DMS 273 (cell line): Measurements from ENCODE around the gene FNTB.
A peak's percentile ranks its signal among the peaks of the same experiment; 100 is the strongest.

Source experiments
- DNase-seq: peaks from one replicate; lab custom pipeline; 2025; ENCODE audit not compliant: unreplicated experiment; lab: John Stamatoyannopoulos, UW

FNTB gene

GRCh38 chr14:65044596-65044959 is 57.9 kb downstream of the FNTB start:
- no peak for DNase-seq

- no peak for DNase-seq
Measured at GRCh38 chr14:65045006-65045405, 58.3 kb downstream of the FNTB start.

- DNase-seq, result no peak
Measured at GRCh38 chr14:65045709-65046108, 59.0 kb downstream of the FNTB start.

GRCh38 chr14:65052832-65053231 is 66.1 kb downstream of the FNTB start:
- no peak for DNase-seq

- DNase-seq, result no peak
Measured at GRCh38 chr14:65053466-65053865, 66.8 kb downstream of the FNTB start.

GRCh38 chr14:65054471-65055085 is 67.9 kb downstream of the FNTB start:
- no peak for DNase-seq

GRCh38 chr14:65057695-65058094 is 71.0 kb downstream of the FNTB start:
- DNase-seq, result no peak

GRCh38 chr14:65062096-65063075 is 75.7 kb downstream of the FNTB start:
- DNase-seq, result peak; percentile 32

- DNase-seq, result no peak
Measured at GRCh38 chr14:65065719-65066118, 79.0 kb downstream of the FNTB start.

- peak; percentile 47 for DNase-seq
Measured at GRCh38 chr14:65069874-65070413, 83.2 kb downstream of the FNTB start.

- DNase-seq, result peak; percentile 97
Measured at GRCh38 chr14:65070471-65070976, 83.8 kb downstream of the FNTB start.

- peak; percentile 33 for DNase-seq
Measured at GRCh38 chr14:65071544-65071943, 84.8 kb downstream of the FNTB start.

- DNase-seq, result no peak
Measured at GRCh38 chr14:65072256-65072655, 85.6 kb downstream of the FNTB start.

GRCh38 chr14:65072937-65073336 is 86.2 kb downstream of the FNTB start:
- no peak for DNase-seq

- DNase-seq, result no peak
Measured at GRCh38 chr14:65073605-65074201, 87.0 kb downstream of the FNTB start.

GRCh38 chr14:65074449-65075150 is 87.9 kb downstream of the FNTB start:
- DNase-seq, result no peak

- no peak for DNase-seq
Measured at GRCh38 chr14:65075628-65076325, 89.1 kb downstream of the FNTB start.

- no peak for DNase-seq
Measured at GRCh38 chr14:65077318-65077717, 90.6 kb downstream of the FNTB start.

GRCh38 chr14:65079201-65079600 is 92.5 kb downstream of the FNTB start:
- DNase-seq, result no peak

- DNase-seq, result no peak
Measured at GRCh38 chr14:65079768-65080167, 93.1 kb downstream of the FNTB start.
